Hepatocyte (in vitro differentiated cells): ENCODE data around the gene TNNT3. TPM values are rescaled to one million over a fixed set of nuclear protein-coding genes. Genes with fewer than 3 reads are reported as not detected.

Source experiments
- DNase-seq: peaks from one replicate; pipeline ENCODE4 v3.0.0-alpha.2; 2016; ENCODE audit warnings: low spot score
- H2AFZ ChIP-seq: fragments of 200-600 bp; sonication (generic); 2 replicates; pipeline ENCODE4 v1.6.0; 2016; ENCODE audit warnings: antibody characterized with exemption, mild to moderate bottlenecking
- H3K27ac ChIP-seq: fragments of 200-600 bp; sonication (generic); 2 replicates; pipeline ENCODE4 v1.5.1; 2016; ENCODE audit warnings: mild to moderate bottlenecking
- H3K27me3 ChIP-seq: fragments of 200-600 bp; sonication (generic); 2 replicates; pipeline ENCODE4 v1.6.1; 2016
- H3K36me3 ChIP-seq: fragments of 200-600 bp; sonication (generic); replicated peaks from 2 replicates; pipeline ENCODE4 v1.5.1; 2016; ENCODE audit warnings: low read depth; ENCODE audit not compliant: insufficient read depth
- H3K4me1 ChIP-seq: fragments of 200-600 bp; sonication (generic); 2 replicates; pipeline ENCODE4 v1.5.1; 2016; ENCODE audit warnings: mild to moderate bottlenecking, moderate library complexity; ENCODE audit not compliant: insufficient read depth
- H3K4me2 ChIP-seq: fragments of 200-600 bp; sonication (generic); 2 replicates; pipeline ENCODE4 v1.6.0; 2016
- H3K4me3 ChIP-seq: fragments of 200-600 bp; sonication (generic); 2 replicates; pipeline ENCODE4 v1.5.1; 2016; ENCODE audit warnings: mild to moderate bottlenecking
- H3K79me2 ChIP-seq: fragments of 200-600 bp; sonication (generic); 2 replicates; pipeline ENCODE4 v1.6.0; 2017; ENCODE audit warnings: mild to moderate bottlenecking
- H3K9me2 ChIP-seq: fragments of 200-600 bp; sonication (generic); replicated peaks from 2 replicates; pipeline ENCODE4 v1.6.0; 2017; ENCODE audit warnings: mild to moderate bottlenecking; ENCODE audit not compliant: insufficient read depth
- H3K9me3 ChIP-seq: fragments of 200-600 bp; sonication (generic); 2 replicates; pipeline ENCODE4 v1.5.1; 2016; ENCODE audit warnings: low read depth, mild to moderate bottlenecking
- H4K20me1 ChIP-seq: fragments of 200-600 bp; sonication (generic); 2 replicates; pipeline ENCODE4 v1.6.0; 2016; ENCODE audit warnings: mild to moderate bottlenecking; ENCODE audit not compliant: insufficient read depth, poor library complexity, severe bottlenecking
- EZH2 ChIP-seq: fragments of 200-600 bp; sonication (generic); IDR thresholded peaks from 2 replicates; pipeline ENCODE4 v1.6.1; 2016; ENCODE audit warnings: antibody characterized with exemption, mild to moderate bottlenecking, borderline replicate concordance
- EZH2phosphoT487 ChIP-seq: fragments of 200-600 bp; sonication (generic); IDR thresholded peaks from one replicate; pipeline ENCODE4 v1.6.1; 2018; ENCODE audit warnings: antibody characterized with exemption, mild to moderate bottlenecking, low read depth, moderate library complexity; ENCODE audit not compliant: unreplicated experiment, severe bottlenecking
- WGBS: methylation state at CpG from one replicate; pipeline ENCODE4 v1.1.6; 2016; ENCODE audit warnings: low lambda C conversion rate; ENCODE audit errors: missing lambda C conversion rate; 5-methylcytosine and 5-hydroxymethylcytosine counted together
- polyA plus RNA-seq: library from polyadenylated mRNA; unstranded; fragments of >200 nt; fragmentation: Nextera tagmentation; extraction: Ambion mirVana; gene quantifications from 2 replicates; pipeline ENCODE4 v1.2.1, GENCODE V29; 2016
- total RNA-seq: library from RNA; depleted of rRNA; stranded (reverse); fragments of >200 nt; gene quantifications from 2 replicates; pipeline ENCODE4 v1.2.3, GENCODE V29; 2014
- TF ChIP-seq, protein P1 (sequence below): fragments of 200-600 bp; sonication (generic); IDR thresholded peaks from 2 replicates; pipeline ENCODE4 v1.5.1; 2016; ENCODE audit warnings: antibody characterized with exemption, mild to moderate bottlenecking; ENCODE audit not compliant: poor library complexity

The TNNT3 gene
- total and polyA plus RNA-seq, 2 experiments from 2014 or later, result 19.2 to 29.9 TPM

DNA sequence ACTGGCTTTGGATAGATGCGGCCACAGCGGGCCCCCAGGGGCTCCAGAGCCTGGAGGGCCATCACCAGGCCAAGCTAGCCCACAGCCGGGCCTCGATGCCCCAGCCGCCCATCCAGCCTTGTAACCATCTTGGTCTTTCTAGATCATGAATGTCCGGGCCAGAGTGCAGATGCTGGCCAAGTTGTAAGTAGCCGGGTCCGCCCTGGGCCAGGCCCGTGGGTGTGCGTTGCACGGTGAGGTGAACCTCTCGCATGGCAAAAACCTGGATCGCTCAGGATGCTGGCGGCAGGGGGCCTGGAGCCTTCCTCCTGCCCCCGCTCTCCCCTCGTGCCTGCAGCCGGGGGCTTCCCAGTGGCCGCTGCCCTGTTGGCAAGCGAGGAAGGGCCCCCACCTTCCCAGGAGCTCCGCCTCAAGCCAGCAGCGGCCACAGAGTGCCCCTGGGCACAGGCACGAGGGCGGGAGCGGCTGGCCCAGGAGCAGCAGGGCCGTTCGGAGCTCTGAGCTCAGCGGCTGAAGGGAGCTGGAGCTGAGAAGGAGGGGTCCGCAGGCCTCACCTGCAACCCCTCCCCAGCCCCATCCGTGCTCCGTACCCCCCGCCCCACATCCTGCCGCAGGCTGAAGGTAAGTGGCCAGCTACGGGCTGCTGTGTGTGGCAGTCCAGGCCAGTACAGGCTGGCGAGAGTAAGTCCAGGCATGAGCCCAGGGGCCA is 16.7 kb downstream of the TNNT3 start:
- Histone ChIP-seq H3K9me2 (no peaks in the 10 kb centered on the region), H3K36me3 (no peaks in the 10 kb centered on the region), H3K79me2 (no peaks in the 10 kb centered on the region), H3K9me3 (no peaks in the 10 kb centered on the region), H4K20me1 (no peaks in the 10 kb centered on the region), H3K4me1 (peaks cover 15% of the 10 kb centered on the region), H3K4me3 (no peak overlapping the region), H2AFZ (no peak overlapping the region), H3K27me3 (no peaks in the 10 kb centered on the region), H3K27ac (no peak overlapping the region), H3K4me2 (no peak overlapping the region)
- 93% methylated on average over 26 of the region's 34 CpGs for WGBS
- TF ChIP-seq, protein P1, sequence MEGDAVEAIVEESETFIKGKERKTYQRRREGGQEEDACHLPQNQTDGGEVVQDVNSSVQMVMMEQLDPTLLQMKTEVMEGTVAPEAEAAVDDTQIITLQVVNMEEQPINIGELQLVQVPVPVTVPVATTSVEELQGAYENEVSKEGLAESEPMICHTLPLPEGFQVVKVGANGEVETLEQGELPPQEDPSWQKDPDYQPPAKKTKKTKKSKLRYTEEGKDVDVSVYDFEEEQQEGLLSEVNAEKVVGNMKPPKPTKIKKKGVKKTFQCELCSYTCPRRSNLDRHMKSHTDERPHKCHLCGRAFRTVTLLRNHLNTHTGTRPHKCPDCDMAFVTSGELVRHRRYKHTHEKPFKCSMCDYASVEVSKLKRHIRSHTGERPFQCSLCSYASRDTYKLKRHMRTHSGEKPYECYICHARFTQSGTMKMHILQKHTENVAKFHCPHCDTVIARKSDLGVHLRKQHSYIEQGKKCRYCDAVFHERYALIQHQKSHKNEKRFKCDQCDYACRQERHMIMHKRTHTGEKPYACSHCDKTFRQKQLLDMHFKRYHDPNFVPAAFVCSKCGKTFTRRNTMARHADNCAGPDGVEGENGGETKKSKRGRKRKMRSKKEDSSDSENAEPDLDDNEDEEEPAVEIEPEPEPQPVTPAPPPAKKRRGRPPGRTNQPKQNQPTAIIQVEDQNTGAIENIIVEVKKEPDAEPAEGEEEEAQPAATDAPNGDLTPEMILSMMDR, result no peak
- TF ChIP-seq EZH2phosphoT487 (no peak), EZH2 (no peak)
- DNase-seq, result no peak

DNA sequence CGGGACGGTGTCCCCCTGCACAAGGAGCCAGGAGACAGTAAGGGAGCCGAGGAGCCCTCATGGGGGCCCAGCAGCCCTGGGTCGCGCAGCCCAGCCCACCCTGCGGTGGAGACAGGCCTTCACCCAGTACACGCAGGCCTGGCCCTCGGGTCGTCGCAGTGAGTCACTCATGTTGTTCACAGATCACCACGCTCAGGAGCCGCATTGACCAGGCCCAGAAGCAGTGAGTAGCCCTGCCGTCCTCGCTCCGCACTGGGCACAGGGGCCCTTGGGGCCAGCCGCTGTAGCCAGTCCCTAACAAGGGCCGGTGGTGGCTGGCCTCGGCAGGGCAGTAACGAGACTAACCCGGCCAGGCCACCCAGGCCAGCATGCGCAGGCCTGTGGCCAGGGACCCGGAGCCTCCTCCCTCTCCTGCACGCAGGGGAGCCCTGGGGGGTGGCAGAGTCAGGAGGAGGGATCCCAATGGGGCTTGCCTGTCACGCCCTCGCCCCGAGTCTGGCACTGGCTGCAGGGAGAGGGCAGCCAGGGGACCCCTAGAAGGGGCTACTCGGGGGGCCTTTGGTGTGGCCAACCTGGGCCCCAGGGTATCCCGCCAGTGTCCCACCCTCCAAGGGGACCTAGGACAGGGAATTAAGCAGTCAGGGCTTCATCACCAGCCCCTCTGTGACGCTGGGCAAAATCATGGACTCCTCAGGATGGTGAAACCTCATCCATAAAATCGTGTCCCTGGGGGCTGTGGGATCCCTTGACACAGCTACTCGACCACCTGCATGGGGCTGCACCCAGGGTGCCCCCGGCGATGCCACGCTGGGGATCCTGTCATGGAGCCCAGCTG is 17.5 kb downstream of the TNNT3 start:
- Histone ChIP-seq H3K79me2 (no peaks in the 10 kb centered on the region), H3K36me3 (no peaks in the 10 kb centered on the region), H4K20me1 (no peaks in the 10 kb centered on the region), H3K4me2 (no peak overlapping the region), H2AFZ (no peak overlapping the region), H3K9me3 (no peaks in the 10 kb centered on the region), H3K4me3 (no peak overlapping the region), H3K27ac (no peak overlapping the region), H3K9me2 (no peaks in the 10 kb centered on the region), H3K4me1 (peaks cover 8% of the 10 kb centered on the region), H3K27me3 (no peaks in the 10 kb centered on the region)
- no peak for TF ChIP-seq EZH2
- TF ChIP-seq, protein P1, result no peak
- no peak for TF ChIP-seq EZH2phosphoT487
- 92% methylated on average over 34 of the region's 34 CpGs for WGBS
- DNase-seq, result no peak

DNA sequence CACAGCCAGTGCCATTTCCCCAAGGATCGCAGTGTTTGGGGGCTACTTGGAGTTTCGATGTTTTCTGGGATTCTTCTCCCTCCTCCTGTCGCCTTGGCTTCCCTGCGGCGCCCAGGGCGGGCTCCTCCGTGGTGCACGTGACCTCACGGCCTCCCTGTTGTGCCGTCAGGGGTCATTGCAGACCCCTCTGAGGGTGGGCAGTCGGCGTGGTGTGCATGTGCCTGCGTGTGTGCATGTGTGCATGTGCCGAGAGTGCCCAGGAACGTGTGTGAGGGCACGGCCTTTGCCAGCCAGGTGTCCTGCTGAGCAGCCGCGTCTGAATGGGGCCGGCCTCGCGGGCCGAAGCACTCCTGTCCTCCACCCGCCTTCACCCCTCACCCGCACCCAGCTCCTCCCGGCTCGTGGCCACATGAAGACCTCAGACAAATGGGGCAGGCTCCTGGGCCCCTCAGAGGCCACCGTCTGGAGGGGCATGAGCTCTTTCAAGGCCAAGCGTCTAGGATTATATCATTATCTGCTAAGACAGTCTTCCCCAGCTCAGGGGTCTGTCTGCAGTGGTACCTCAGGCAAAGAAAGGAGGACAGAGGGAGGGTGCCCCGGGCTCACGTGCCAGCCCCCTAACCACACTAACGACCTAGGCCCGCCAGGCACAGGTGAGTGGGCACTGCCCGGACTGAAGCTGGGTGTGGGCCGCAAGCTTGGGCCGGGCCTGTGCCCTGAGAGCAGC is 18.3 kb downstream of the TNNT3 start:
- H3K4me1 ChIP-seq, result peaks cover 10% of the 10 kb centered on the region
- DNase-seq, result no peak
- no peak overlapping the region for H3K4me3 ChIP-seq
- no peak overlapping the region for H3K27ac ChIP-seq
- no peaks in the 10 kb centered on the region for H3K36me3 ChIP-seq
- WGBS, result 89% methylated on average over 35 of the region's 35 CpGs
- H3K9me3 ChIP-seq, result no peaks in the 10 kb centered on the region
- no peaks in the 10 kb centered on the region for H3K27me3 ChIP-seq
- H4K20me1 ChIP-seq, result no peaks in the 10 kb centered on the region
- TF ChIP-seq, protein P1, result no peak
- TF ChIP-seq EZH2, result no peak
- TF ChIP-seq EZH2phosphoT487, result no peak
- no peak overlapping the region for H3K4me2 ChIP-seq
- H3K79me2 ChIP-seq, result no peaks in the 10 kb centered on the region
- H3K9me2 ChIP-seq, result no peaks in the 10 kb centered on the region
- no peak overlapping the region for H2AFZ ChIP-seq
